Right ventricle myocardium superior (tissue), 1 donor: Measurements from ENCODE around the gene TRPC4. TPM values are rescaled to one million over a fixed set of nuclear protein-coding genes. Genes with fewer than 3 reads are reported as not detected.

Experiments used
- ATAC-seq: fragments of 200-7000 bp; cut with Tn5 transposase; one replicate; pipeline ENCODE4 v1.9.1; 2020; ENCODE audit warnings: mild to moderate bottlenecking; ENCODE audit not compliant: poor library complexity
- DNase-seq: peaks from one replicate; pipeline ENCODE4 v3.0.0-alpha.2; 2020
- intact Hi-C: fragments of 100-400 bp; cut with DNase I; formaldehyde crosslinking; loops from one replicate; pipeline ENCODE4 v1.11.2; 2022
- long read RNA-seq: library from polyadenylated mRNA; unstranded; transcript quantifications from one replicate; pipeline ENCODE4 v2.0.0, GENCODE V29; 2021
- total RNA-seq: library from RNA; stranded (reverse); fragmentation: NEBNext Ultra II Directional; extraction: Animal tissue kit (Norgen Biotek cat#: 25700); gene quantifications from one replicate; pipeline ENCODE4 v1.2.1, GENCODE V29; 2021
- donor health status: DM: no; HTN: yes; CAD: no; lungs with severe emphysema.

Gene TRPC4
- 2.3 TPM for total RNA-seq
- long read RNA-seq, full-length matches to known transcripts: 3 of 4 reads
- long read RNA-seq, partial matches to known transcripts: 1 of 4 reads
- long read RNA-seq, other reads (novel, unspliced or antisense): 0 of 4 reads

DNA sequence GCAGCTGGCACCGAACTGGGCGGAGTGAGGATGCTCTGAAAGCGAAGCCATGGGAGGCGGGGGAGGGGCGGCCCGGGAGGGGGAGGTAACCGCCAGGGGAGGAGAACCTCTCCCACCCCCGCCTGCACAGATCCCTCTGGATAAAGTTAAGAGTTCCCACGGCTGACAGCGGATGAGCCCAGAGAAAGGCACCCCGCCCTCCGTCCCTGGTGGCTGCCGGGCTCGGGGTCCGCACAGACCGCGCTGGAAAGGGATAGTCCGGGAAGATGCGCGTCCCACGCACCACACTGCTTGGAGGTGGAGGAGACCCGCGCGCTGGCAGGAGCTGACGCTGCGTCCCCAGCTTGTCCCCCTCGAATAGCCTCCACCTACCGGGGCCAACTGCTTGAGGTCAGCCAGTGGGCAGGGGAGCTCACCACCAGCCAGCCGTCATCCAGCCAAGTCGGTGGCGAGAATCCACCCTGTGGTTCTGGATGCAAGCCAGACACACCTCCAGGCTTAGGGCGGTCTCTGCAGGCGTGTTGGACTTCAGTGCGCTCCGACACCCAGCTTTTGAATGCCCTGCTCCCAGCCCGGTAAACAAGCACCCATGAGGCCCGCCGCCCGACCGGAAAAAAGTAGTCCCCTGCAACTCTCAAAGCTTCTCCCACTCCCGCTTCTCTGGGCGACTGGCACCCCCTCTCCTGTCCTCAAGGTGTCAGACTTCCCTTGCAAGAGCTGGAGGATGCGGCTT is at the start of gene TRPC4:
Gene TRPC4 (minus strand): TSS at position 17 of the 733 bp plus-strand sequence. CDS start 86,439 bp downstream, outside the sequence.
- DNase-seq (peak; percentile 65), ATAC-seq (peak; percentile 91)
- intact Hi-C loops: no loop called here

DNA sequence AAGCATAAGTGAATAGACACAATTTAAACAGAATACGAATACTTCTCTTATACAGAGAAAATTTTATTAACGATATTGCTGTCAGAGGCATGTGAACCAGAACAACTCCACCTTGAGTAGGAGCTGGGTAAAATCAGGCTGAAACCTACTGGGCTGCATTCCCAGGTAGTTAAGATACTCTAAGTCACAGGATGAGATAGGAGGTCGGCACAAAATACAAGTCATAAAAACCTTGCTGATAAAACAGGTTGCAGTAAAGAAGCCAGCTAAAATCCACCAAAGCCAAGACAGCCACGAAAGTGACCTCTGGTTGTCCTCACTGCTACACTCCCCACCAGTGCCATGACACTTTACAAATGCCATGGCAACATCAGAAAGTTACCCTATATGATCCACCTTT is 49.2 kb upstream of the TRPC4 start:
- DNase-seq (no peak), ATAC-seq (peak; percentile 73)
- intact Hi-C loops: no loop called here

DNA sequence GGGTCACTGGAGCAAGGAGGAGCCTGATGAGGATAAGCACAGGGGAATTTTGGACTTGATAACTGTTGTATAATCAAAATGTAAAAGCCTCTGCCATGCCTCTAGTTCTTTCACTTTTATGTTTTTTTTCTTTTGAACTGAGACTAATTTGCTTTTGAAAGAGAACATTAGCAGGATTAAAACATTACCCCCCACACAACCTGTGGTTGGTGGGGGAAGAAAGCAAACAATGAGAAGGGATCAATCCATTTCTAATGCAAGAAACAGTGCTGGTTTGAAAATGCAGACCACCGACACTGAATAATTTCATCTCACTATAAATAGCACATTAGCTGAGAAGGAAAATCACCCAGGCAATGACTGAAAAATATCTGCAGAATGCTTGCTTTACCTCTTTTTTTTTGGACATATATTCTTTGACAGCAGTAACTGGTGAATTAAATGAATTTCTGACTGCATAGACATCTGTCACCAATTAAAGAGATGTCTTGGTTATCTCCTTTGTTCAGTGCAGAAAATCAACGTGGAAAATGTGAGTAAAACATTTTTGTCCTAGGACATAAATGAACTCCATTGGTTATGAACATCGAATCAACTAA is 48.6 kb upstream of the TRPC4 start:
- intact Hi-C loops: no loop called here
- ATAC-seq: peak; percentile 11
- no peak for DNase-seq

DNA sequence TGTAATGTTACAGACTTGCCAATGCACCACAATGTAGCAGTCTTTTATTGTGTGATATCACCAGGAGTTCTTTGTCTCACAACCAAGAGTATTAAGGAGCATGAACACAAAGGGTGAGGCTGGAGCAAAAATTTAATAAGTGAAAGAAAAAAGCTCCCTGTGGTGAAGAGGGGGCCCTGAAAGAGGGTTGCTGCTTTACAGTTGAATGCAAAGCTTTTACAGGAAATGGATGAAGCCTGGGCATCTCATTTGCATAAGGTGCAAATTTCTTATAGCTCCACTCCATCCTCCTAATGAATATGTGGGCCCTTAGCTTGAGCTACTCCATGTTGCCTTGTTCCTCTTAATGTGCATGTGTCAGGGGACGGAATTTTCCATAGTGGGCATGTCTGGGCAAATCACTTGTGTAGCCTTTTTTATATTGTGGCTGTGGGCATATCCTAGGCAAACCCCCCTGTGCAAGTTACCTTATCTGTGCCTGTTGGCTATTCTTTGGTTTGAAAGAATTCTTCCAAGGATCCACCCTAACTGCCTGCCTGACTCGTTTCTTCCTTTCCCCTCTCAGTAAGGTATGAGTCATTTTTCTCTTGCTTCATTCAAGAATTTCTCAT is 45.3 kb upstream of the TRPC4 start:
- intact Hi-C loops: no loop called here
- DNase-seq: no peak
- no peak for ATAC-seq

DNA sequence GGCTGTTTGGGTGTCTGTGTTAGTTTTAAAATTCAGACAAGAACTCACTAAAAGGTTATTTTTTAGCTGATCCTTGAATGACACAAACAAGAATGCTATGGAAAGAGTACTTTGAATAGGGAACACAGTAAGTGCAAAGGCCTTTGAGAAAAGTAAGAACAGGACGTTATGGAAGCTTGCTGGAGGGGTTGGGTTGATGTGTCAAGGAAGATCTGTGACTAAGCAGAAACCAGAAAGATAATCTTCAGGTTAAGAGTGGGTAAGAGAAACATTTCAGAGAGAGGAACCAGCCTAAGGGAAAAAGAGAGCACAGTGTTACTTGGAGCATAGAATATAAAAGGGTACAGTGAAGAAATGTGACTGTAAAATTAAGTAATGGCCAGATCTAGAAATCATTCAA is 41.2 kb upstream of the TRPC4 start:
- intact Hi-C loops: no loop called here
- DNase-seq (no peak), ATAC-seq (no peak)

DNA sequence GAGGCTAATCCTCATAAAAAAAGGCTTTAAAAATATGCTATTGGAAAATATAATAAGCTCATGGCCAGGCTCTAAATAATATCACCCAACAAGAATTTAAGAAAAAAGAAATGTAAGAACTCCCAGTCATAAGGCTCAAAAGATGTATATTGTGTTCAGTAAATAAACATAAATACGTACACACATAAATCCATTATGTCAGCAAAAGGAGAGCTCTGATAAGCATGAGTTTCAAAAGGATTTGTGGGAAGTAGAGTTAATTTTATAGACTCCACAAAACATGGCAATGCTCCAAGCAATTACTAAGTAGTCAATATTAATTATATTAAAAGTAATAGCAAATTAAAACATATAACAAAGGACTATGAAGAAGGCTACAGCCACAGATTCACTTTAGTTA is 37.3 kb upstream of the TRPC4 start:
- DNase-seq: no peak
- ATAC-seq: no peak
- intact Hi-C loops: no loop called here

DNA sequence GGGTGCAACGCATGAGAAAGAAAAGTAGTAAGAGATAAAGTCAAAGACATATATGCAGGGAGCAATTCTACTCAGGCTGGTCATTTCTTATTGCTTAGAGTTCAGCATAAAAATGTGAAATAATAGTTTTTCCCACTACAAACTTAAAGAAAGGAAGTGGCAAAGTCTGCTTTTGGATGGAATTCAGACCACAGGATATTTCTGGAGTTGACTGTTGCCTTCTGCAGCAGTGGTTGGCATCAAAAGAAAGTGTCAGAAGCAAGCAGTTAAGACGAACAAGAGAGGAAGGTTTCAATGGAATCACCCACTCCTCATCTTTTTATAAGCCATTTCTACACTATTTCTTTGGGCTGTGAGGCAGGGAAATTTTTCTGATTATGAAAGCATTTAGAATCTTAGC is 36.2 kb upstream of the TRPC4 start:
- intact Hi-C loops: no loop called here
- DNase-seq (no peak), ATAC-seq (no peak)

DNA sequence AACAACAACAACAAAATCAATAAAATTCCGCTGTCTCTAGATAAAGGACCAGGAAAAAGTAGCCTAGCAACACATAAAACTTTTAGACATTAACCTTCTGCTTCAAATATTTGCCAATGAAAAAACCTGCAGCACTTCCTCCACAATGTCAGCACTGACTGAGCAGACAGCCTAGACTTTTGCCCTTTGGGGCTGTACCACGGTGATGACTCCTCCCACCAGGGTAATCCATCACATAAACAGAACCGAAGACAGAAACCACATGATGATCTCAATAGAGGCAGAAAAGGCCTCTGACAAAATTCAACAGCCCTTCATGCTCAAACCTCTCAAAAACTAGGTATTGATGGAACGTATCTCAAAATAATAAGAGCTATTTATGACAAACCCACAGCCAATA is 30.2 kb upstream of the TRPC4 start:
- intact Hi-C loops: no loop called here
- no peak for ATAC-seq
- no peak for DNase-seq

DNA sequence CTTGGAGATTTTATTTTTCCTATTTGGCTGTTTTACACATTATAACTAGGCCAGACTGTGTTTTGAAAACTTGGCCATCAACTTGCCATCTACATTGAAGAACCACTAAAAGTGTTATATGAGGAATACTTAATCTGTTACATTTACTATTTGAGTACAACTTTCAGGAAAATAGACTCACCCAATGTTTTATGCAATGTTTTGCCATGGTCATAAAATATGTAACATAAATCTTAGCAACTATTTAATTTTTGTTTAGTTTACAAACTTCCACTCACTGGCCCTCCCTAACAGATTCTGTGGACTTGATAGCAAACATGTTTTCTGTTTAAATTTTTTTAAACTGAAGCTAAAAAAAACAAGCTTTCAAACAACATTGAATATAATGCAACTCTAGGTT is 23.7 kb upstream of the TRPC4 start:
- DNase-seq (no peak), ATAC-seq (no peak)
- intact Hi-C loops: no loop called here

DNA sequence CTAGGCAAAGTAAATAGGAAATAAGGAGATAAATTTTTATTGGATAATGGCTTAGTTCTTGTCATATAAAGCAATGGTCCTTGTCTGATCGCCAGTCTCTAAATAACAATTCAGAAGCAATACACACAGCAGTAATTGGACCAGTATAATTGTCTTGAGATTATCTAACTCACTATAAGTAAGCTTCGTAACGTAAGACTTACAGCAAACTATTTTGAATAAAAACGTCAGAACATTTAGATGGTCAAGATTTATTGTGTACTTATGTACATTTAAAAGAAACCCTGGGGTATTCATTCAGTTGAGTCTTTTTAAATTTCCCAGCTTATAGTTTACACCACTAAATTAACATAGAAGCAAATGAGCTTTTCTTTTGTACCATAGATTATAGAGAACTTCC is 20.2 kb upstream of the TRPC4 start:
- DNase-seq (no peak), ATAC-seq (no peak)
- intact Hi-C loops: no loop called here

DNA sequence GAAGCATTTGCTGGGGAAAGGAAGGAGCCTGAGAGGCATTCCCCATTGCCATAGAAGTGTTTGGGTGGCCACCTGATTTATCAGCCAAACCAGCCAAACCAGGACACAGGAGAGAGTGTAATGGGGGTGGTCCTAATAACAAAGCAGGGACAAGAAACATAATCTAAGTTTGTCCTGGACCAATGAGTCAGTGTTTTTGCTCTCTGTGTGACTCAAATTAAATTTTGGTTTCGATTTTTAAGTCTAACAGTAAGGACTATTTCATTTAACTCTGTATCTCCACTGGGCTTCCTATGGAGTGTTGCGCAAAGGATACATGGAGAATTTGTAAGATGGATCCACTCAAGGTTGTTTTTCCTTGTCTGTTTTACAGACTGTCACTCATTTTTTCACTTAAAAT is 19.5 kb upstream of the TRPC4 start:
- intact Hi-C loops: no loop called here
- no peak for ATAC-seq

DNA sequence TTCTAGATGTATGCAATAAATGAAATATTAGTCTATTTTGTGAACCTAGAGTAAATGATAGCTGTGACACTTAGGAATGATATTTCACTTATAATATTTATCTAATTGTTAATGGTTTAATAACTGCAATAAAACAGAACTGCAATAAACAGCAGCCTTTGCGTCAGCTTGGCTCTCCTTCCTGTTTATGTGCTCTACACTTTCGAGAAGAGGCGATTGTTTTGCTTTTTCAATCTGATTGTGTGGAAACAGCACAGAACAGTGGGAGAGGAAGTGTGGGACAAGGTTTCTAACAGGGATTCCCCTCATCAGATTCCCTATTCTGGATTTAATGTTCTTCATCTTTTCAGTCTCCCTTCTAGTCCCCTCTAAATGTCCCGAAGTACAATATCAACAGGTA is 17.3 kb upstream of the TRPC4 start:
- ATAC-seq (no peak), DNase-seq (no peak)
- intact Hi-C loops: no loop called here

More for the DNA sequence above, 19.5 kb upstream of the TRPC4 start:
- no peak for DNase-seq

DNA sequence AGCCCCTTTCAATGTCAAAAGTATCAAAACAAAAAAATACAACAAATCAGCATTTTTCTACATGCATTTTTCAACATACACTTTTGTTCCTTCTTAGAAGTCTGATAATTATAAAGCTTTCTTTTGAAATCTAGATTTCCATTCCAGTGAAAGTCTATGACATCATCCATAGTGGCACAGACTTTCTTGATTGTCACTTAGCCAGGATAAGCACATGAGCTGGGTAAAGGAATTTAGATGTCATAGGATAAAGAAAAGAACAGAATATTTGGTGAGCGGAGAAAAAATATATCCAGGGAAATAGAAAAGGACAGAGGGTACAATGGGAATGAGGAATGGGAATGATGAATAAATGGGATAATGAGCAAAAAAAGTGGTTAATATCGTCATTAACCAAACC is 15.1 kb upstream of the TRPC4 start:
- ATAC-seq (no peak), DNase-seq (no peak)
- intact Hi-C loops: no loop called here

DNA sequence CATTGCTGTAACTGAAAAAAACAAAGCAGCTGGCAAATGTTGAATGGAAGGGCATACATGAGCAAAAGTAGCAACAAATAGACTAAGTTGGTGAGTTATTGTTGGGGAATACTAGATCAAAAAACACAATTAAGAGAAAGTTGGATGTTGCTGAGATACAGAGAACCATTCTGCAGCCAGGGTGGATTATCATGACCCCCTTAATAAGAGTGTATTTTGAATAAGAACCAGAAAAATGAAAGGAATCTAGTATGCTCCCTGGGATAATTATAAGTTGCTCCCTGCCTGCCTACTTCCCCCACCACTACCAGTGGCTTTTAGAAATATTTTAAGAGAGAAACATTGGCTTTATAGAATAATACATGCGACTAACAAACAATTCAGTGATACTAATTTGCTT is 14.5 kb upstream of the TRPC4 start:
- intact Hi-C loops: no loop called here
- no peak for ATAC-seq

DNA sequence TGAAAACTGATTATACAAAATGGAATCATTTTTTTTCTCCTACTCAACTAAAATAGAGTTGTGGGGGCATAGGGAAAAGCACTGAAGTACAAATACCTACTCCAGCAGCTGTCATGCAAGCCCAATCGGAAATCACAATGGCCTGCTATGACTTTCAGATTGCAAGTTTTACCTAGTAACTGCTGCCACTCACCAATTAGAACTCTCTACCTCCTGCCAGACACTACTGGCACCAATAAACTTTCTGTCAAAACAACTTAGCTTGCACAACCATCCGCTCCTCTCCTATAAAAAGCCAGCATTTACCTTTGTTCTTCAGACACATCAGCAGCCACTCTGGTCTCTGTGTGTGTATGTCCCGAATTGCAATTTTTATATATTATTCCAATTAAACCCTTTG is 9.3 kb upstream of the TRPC4 start:
- intact Hi-C loops: no loop called here
- DNase-seq (no peak), ATAC-seq (peak; percentile 46)

More for the DNA sequence above, 14.5 kb upstream of the TRPC4 start:
- DNase-seq: no peak

DNA sequence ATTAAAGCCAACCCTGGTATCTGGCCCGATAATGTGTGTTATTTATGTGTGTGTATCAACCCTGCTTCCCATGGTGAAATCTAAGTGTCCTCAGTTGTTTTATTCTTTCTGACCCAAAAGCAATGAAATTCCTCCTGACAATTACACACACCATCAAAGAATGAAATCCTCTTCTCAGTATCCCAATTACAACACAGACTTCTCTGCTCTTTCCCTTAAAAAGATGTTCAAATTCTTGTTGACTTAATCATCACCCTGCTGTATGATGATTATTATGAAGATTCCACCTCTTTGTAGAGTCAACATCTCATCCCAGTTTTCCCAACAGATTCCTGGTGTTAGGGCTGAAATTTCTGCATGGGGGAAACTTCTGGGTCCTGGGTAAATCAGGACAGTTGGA is 8.9 kb upstream of the TRPC4 start:
- ATAC-seq: no peak
- DNase-seq: no peak
- intact Hi-C loops: no loop called here

DNA sequence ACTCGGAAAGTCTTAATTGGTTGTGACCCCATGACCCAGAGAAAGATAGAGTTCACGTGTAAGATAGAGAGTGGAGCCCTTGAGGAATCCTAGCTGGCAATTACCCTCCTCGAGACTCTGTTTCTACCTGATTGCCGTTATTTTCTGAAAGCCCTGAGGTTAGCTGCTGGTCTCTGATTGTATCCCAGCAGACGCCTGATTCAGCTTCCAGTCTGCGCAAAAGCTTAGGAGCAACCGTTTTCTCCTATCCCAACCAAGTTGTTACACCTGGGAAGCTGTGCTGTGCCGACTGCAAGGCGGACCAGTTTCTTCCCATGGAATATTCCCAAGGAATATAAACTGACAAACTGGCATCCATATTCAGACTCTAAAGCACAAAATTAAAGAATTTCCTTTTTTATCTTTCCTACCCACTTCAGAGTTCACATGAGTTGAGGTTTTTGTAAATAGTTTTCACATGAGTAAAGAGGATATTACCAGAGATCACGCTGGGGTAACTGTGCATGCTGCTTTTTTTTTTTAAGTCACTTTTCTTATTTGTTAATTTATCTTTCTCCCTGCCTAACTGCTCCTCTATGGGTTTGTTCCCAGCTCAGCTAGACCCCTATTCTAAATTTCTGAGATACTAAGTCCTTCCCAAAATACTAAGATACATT is 1.5 kb upstream of the TRPC4 start:
- ATAC-seq (no peak), DNase-seq (no peak)
- intact Hi-C loops: no loop called here

DNA sequence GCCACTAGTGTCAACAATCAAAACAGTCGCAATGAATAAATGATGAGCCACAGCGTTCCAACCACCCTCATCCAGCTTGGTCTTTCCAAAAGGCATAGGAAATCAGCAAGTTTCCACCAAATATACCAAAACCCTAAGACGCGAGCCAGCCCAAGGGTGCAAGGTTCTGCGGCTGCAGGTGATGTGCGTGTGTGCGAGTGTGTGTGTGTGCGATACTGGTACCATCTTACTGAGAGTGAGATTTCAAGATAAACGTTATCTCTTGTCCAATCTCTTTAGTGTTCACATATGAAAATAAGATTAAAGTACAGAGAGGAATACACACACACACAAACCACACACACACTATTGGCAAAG is 895 bp upstream of the TRPC4 start:
- ATAC-seq (no peak), DNase-seq (no peak)
- intact Hi-C loops: no loop called here

DNA sequence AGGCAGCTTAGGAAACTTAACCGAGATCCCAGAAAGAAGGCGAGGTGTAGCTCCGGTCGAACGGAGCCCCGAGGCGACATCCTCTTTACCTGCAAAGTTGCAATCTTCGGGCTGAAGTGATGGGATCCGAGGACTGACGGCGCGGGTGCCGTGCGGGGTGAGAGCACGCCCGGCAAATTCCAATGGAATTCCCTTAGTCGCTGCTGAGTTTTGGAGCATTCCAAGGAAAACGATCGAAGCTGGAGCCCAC is 141 bp downstream of the TRPC4 start:
- DNase-seq: no peak
- ATAC-seq: no peak
- intact Hi-C loops: no loop called here
